ENCODE results near the gene DOP1A.
"Not testable (repeated sequence)": the region's sequence is repeated elsewhere in the genome, so short reads cannot be mapped to it uniquely, and the experiment has no call there.

Gene DOP1A

DNA sequence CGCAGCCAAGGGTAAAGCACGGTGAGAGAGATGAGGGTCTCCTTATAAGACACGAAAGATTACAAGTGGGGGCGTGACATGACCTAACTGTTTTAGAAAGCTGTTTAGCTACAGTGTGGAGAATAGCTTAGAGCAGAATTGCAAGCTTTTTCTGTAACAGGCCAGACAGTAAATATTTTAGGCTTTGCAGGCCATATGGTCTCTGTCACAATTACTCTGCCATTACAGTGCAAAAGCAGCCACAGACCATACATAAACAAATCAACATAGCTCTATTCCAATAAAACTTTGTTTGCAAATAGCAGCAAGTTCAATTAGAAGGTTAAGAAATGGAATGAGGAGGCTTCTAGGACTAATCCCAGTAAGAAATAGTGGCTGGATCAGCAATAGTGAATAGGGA lies 108.8 kb downstream of the DOP1A start:
- H3K4me3 ChIP-seq (ENCODE audit: low read length in 2 of 2) = no peak overlapping the region
- H3K27ac ChIP-seq (ENCODE audit: low read depth in 2 of 2, low read length in 2 of 2) = no peak overlapping the region
- no peaks in the 10 kb centered on the region for H3K9me3 ChIP-seq (ENCODE audit: control insufficient read depth in 2 of 2, low read length in 2 of 2)
- H3K9ac ChIP-seq (ENCODE audit: low read depth in 1 of 2, low read length in 2 of 2) = no peak overlapping the region
- H3K36me3 ChIP-seq (ENCODE audit: control insufficient read depth in 2 of 2, insufficient read depth in 2 of 2, low read length in 2 of 2) = peaks cover 51 to 65% of the 10 kb centered on the region in 2 donors
- H3K4me1 ChIP-seq (ENCODE audit: control insufficient read depth in 2 of 2, insufficient read depth in 2 of 2, low read length in 2 of 2) = no peaks in the 10 kb centered on the region
- no peaks in the 10 kb centered on the region for H3K27me3 ChIP-seq (ENCODE audit: control insufficient read depth in 2 of 2, insufficient read depth in 2 of 2, low read length in 2 of 2)

DNA sequence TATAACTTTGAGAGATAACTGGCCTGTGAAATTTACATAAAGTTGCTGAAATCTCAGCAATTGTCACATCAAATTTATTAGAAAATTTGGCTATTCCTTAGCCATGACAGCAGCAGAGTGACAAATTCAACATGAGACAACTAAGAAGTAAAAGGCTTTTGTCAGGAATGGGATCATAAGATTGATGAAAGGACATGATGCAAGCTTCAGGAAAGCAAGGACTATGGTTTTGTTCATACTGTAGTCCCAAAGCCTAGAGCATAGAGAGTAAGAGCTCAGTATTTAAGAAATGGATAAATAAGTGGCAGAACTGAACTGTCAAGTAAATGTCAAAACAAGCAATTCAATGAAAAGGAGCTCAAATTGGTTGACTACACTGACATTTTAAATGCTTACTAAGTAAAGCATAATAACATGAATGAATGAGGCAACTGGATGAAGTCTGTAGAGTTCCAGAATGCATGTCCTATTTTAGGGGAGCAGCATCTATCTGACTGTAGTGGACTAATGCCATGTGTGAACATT lies 113.0 kb downstream of the DOP1A start:
- H3K36me3 ChIP-seq (ENCODE audit: control insufficient read depth in 2 of 2, insufficient read depth in 2 of 2, low read length in 2 of 2) = peaks cover 41 to 59% of the 10 kb centered on the region in 2 donors
- no peak overlapping the region for H3K27ac ChIP-seq (ENCODE audit: low read depth in 2 of 2, low read length in 2 of 2)
- H3K4me3 ChIP-seq (ENCODE audit: low read length in 2 of 2) = no peak overlapping the region
- no peaks in the 10 kb centered on the region for H3K4me1 ChIP-seq (ENCODE audit: control insufficient read depth in 2 of 2, insufficient read depth in 2 of 2, low read length in 2 of 2)
- no peaks in the 10 kb centered on the region for H3K27me3 ChIP-seq (ENCODE audit: control insufficient read depth in 2 of 2, insufficient read depth in 2 of 2, low read length in 2 of 2)
- H3K9ac ChIP-seq (ENCODE audit: low read depth in 1 of 2, low read length in 2 of 2) = no peak overlapping the region
- H3K9me3 ChIP-seq (ENCODE audit: control insufficient read depth in 2 of 2, low read length in 2 of 2) = no peaks in the 10 kb centered on the region

DNA sequence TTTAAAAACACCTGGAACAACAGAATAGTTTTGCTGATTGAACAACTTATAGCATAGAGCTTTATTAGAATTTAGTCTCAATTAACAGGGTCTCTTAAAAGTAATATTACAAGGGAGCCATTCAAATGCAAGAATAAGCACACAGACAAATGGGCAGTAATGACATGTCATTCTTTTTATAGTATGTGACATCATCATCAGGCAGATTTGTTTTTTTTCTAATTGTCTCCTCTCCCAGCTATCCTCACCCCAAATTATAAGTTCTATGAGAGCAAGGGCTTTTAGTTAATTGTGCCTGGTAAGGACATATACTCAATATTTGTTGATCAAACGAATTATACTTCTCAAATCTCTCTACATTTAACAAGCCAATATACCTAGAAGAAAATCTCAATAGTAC lies 114.6 kb downstream of the DOP1A start:
- Histone ChIP-seq H3K27me3 (ENCODE audit: control insufficient read depth in 2 of 2, insufficient read depth in 2 of 2, low read length in 2 of 2) (no peaks in the 10 kb centered on the region), H3K4me1 (ENCODE audit: control insufficient read depth in 2 of 2, insufficient read depth in 2 of 2, low read length in 2 of 2) (no peaks in the 10 kb centered on the region), H3K9ac (ENCODE audit: low read depth in 1 of 2, low read length in 2 of 2) (no peak overlapping the region), H3K36me3 (ENCODE audit: control insufficient read depth in 2 of 2, insufficient read depth in 2 of 2, low read length in 2 of 2) (peaks cover 40 to 46% of the 10 kb centered on the region in 2 donors), H3K9me3 (ENCODE audit: control insufficient read depth in 2 of 2, low read length in 2 of 2) (no peaks in the 10 kb centered on the region), H3K4me3 (ENCODE audit: low read length in 2 of 2) (no peak overlapping the region), H3K27ac (ENCODE audit: low read depth in 2 of 2, low read length in 2 of 2) (no peak overlapping the region)

GRCh38 chr6:83183082-83183828 lies 115.8 kb downstream of the DOP1A start:
- Histone ChIP-seq H3K27me3 (ENCODE audit: control insufficient read depth in 2 of 2, insufficient read depth in 2 of 2, low read length in 2 of 2) (no peaks in the 10 kb centered on the region), H3K9me3 (ENCODE audit: control insufficient read depth in 2 of 2, low read length in 2 of 2) (no peaks in the 10 kb centered on the region), H3K9ac (ENCODE audit: low read depth in 1 of 2, low read length in 2 of 2) (no peak overlapping the region), H3K4me3 (ENCODE audit: low read length in 2 of 2) (no peak overlapping the region), H3K4me1 (ENCODE audit: control insufficient read depth in 2 of 2, insufficient read depth in 2 of 2, low read length in 2 of 2) (no peaks in the 10 kb centered on the region), H3K36me3 (ENCODE audit: control insufficient read depth in 2 of 2, insufficient read depth in 2 of 2, low read length in 2 of 2) (peaks cover 34 to 39% of the 10 kb centered on the region in 2 donors), H3K27ac (ENCODE audit: low read depth in 2 of 2, low read length in 2 of 2) (no peak overlapping the region)

DNA sequence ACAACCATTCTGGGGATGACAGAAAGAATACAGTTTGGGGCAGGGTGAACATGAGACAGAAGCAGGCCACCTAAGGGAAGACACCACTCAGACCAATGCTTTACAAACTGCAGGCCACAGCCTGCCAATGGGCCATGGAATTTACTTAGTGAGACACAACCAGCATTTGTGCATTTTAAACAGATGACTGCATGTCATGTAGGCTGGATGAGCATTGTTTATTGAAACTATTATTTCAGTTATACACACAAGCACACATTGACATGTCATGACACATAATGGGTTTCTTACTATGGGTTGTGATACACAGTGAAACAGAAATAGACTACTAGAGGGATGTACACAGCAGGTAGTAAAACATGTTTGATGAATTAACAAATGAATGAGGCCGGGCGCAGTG lies 117.6 kb downstream of the DOP1A start:
- no peak overlapping the region for H3K4me3 ChIP-seq (ENCODE audit: low read length in 2 of 2)
- H3K4me1 ChIP-seq (ENCODE audit: control insufficient read depth in 2 of 2, insufficient read depth in 2 of 2, low read length in 2 of 2) = no peaks in the 10 kb centered on the region
- H3K27ac ChIP-seq (ENCODE audit: low read depth in 2 of 2, low read length in 2 of 2) = no peak overlapping the region
- H3K27me3 ChIP-seq (ENCODE audit: control insufficient read depth in 2 of 2, insufficient read depth in 2 of 2, low read length in 2 of 2) = no peaks in the 10 kb centered on the region
- H3K9ac ChIP-seq (ENCODE audit: low read depth in 1 of 2, low read length in 2 of 2) = no peak overlapping the region
- H3K9me3 ChIP-seq (ENCODE audit: control insufficient read depth in 2 of 2, low read length in 2 of 2) = no peaks in the 10 kb centered on the region
- peaks cover 34 to 36% of the 10 kb centered on the region in 2 donors for H3K36me3 ChIP-seq (ENCODE audit: control insufficient read depth in 2 of 2, insufficient read depth in 2 of 2, low read length in 2 of 2)

DNA sequence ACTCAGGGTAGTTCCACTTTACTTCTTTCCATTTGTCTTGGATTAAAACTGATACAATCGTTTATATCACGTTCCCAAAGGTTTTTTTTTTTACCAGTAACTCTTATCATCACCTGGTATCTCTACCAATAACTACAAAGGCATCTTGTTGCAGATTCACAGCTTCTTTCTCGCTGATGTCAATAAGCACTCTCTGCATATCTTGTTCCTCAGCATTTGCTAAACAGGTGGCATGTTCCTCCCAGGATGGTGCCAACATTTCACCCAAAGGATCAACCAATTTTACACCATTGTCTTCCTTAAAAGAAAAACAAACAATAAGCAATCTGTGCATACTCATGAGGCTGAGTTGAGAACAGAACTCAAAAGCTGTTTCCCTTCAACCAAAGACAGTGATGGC lies 121.0 kb downstream of the DOP1A start:
- no peaks in the 10 kb centered on the region for H3K27me3 ChIP-seq (ENCODE audit: control insufficient read depth in 2 of 2, insufficient read depth in 2 of 2, low read length in 2 of 2)
- peaks cover 2 to 4% of the 10 kb centered on the region in 2 donors for H3K4me1 ChIP-seq (ENCODE audit: control insufficient read depth in 2 of 2, insufficient read depth in 2 of 2, low read length in 2 of 2)
- no peak overlapping the region for H3K4me3 ChIP-seq (ENCODE audit: low read length in 2 of 2)
- H3K9me3 ChIP-seq (ENCODE audit: control insufficient read depth in 2 of 2, low read length in 2 of 2) = no peaks in the 10 kb centered on the region
- peaks cover 12 to 14% of the 10 kb centered on the region in 2 donors for H3K36me3 ChIP-seq (ENCODE audit: control insufficient read depth in 2 of 2, insufficient read depth in 2 of 2, low read length in 2 of 2)
- H3K27ac ChIP-seq (ENCODE audit: low read depth in 2 of 2, low read length in 2 of 2) = no peak overlapping the region
- H3K9ac ChIP-seq (ENCODE audit: low read depth in 1 of 2, low read length in 2 of 2) = no peak overlapping the region

GRCh38 chr6:83190626-83191025 lies 123.2 kb downstream of the DOP1A start:
- no peaks in the 10 kb centered on the region for H3K9me3 ChIP-seq (ENCODE audit: control insufficient read depth in 2 of 2, low read length in 2 of 2)
- no peak overlapping the region for H3K4me3 ChIP-seq (ENCODE audit: low read length in 2 of 2)
- peaks cover 2 to 6% of the 10 kb centered on the region in 2 donors for H3K4me1 ChIP-seq (ENCODE audit: control insufficient read depth in 2 of 2, insufficient read depth in 2 of 2, low read length in 2 of 2)
- peaks cover 7 to 9% of the 10 kb centered on the region in 2 donors for H3K36me3 ChIP-seq (ENCODE audit: control insufficient read depth in 2 of 2, insufficient read depth in 2 of 2, low read length in 2 of 2)
- H3K9ac ChIP-seq (ENCODE audit: low read depth in 1 of 2, low read length in 2 of 2) = no peak overlapping the region
- H3K27ac ChIP-seq (ENCODE audit: low read depth in 2 of 2, low read length in 2 of 2) = no peak overlapping the region
- no peaks in the 10 kb centered on the region for H3K27me3 ChIP-seq (ENCODE audit: control insufficient read depth in 2 of 2, insufficient read depth in 2 of 2, low read length in 2 of 2)

- Histone ChIP-seq H3K36me3 (ENCODE audit: control insufficient read depth in 2 of 2, insufficient read depth in 2 of 2, low read length in 2 of 2) (peaks cover 4 to 11% of the 10 kb centered on the region in 2 donors), H3K4me3 (ENCODE audit: low read length in 2 of 2) (peak overlapping the region in 1 of 2 donors; percentile 93)
- not testable (repeated sequence) for H3K9me3 ChIP-seq (ENCODE audit: control insufficient read depth in 2 of 2, low read length in 2 of 2); H3K27ac ChIP-seq (ENCODE audit: low read depth in 2 of 2, low read length in 2 of 2); H3K27me3 ChIP-seq (ENCODE audit: control insufficient read depth in 2 of 2, insufficient read depth in 2 of 2, low read length in 2 of 2); H3K4me1 ChIP-seq (ENCODE audit: control insufficient read depth in 2 of 2, insufficient read depth in 2 of 2, low read length in 2 of 2); H3K9ac ChIP-seq (ENCODE audit: low read depth in 1 of 2, low read length in 2 of 2)
These were observed 124.5 kb downstream of the DOP1A start for GRCh38 chr6:83191974-83192373.

- Histone ChIP-seq H3K4me1 (ENCODE audit: control insufficient read depth in 2 of 2, insufficient read depth in 2 of 2, low read length in 2 of 2) (peaks cover 2 to 6% of the 10 kb centered on the region in 2 donors), H3K9ac (ENCODE audit: low read depth in 1 of 2, low read length in 2 of 2) (peak overlapping the region; percentile 84 to 88), H3K4me3 (ENCODE audit: low read length in 2 of 2) (peak overlapping the region; percentile 88 to 93), H3K27ac (ENCODE audit: low read depth in 2 of 2, low read length in 2 of 2) (peak overlapping the region; percentile 75 to 80), H3K9me3 (ENCODE audit: control insufficient read depth in 2 of 2, low read length in 2 of 2) (no peaks in the 10 kb centered on the region), H3K36me3 (ENCODE audit: control insufficient read depth in 2 of 2, insufficient read depth in 2 of 2, low read length in 2 of 2) (peaks cover 4 to 11% of the 10 kb centered on the region in 2 donors), H3K27me3 (ENCODE audit: control insufficient read depth in 2 of 2, insufficient read depth in 2 of 2, low read length in 2 of 2) (no peaks in the 10 kb centered on the region)
These were observed 125.0 kb downstream of the DOP1A start for GRCh38 chr6:83192456-83192855.

GRCh38 chr6:83192871-83193746 lies 125.6 kb downstream of the DOP1A start, which contains the start of the genes PGM3 and RWDD2A:
Gene PGM3, minus strand, starts transcription at chr6:83193265. Its CDS starts 2,253 bp downstream, at chr6:83191012.
Gene RWDD2A, plus strand, starts transcription at chr6:83193357. Its CDS starts 1,095 bp downstream, at chr6:83194452.
- H3K27me3 ChIP-seq (ENCODE audit: control insufficient read depth in 2 of 2, insufficient read depth in 2 of 2, low read length in 2 of 2) = no peaks in the 10 kb centered on the region
- H3K9me3 ChIP-seq (ENCODE audit: control insufficient read depth in 2 of 2, low read length in 2 of 2) = no peaks in the 10 kb centered on the region
- H3K36me3 ChIP-seq (ENCODE audit: control insufficient read depth in 2 of 2, insufficient read depth in 2 of 2, low read length in 2 of 2) = peaks cover 4 to 11% of the 10 kb centered on the region in 2 donors
- peaks cover 2 to 6% of the 10 kb centered on the region in 2 donors for H3K4me1 ChIP-seq (ENCODE audit: control insufficient read depth in 2 of 2, insufficient read depth in 2 of 2, low read length in 2 of 2)
- peak within 1 kb of the TSS; percentile 75 to 80 for H3K27ac ChIP-seq (ENCODE audit: low read depth in 2 of 2, low read length in 2 of 2)
- peak within 1 kb of the TSS; percentile 84 to 88 for H3K9ac ChIP-seq (ENCODE audit: low read depth in 1 of 2, low read length in 2 of 2)
- H3K4me3 ChIP-seq (ENCODE audit: low read length in 2 of 2) = peak within 1 kb of the TSS; percentile 88 to 93
